IMR-90 (cell line): Measurements from ENCODE around the gene NEIL3. TPM values are rescaled to one million over a fixed set of nuclear protein-coding genes. Genes with fewer than 3 reads are reported as not detected.

ENCODE experiments used
- ATAC-seq: fragments of 200-7000 bp; cut with Tn5 transposase; 2 replicates; pipeline ENCODE4 v1.9.1; 2020; ENCODE audit warnings: low read depth, mild to moderate bottlenecking, moderate library complexity
- BruUV-seq: library from RNA; stranded (reverse); fragments of 400-500 nt; replicated peaks from 2 replicates; lab custom pipeline; 2021; lab: Mats Ljungman, UMichigan
- CTCF ChIA-PET: fragments of 300-600 bp; formaldehyde crosslinking; extraction: SDS; loops from one replicate; lab custom pipeline; 2021; ENCODE audit warnings: antibody characterized with exemption; lab: Yijun Ruan, JAX
- POLR2A ChIA-PET: fragments of 300-600 bp; sonication (Branson Sonifier 250); formaldehyde crosslinking; loops from one replicate; lab custom pipeline; 2022; ENCODE audit warnings: antibody characterized with exemption; ENCODE audit not compliant: unreplicated experiment; lab: Charles Lee
- DNase-seq: peaks from one replicate; pipeline ENCODE4 v3.0.0; 2013
- H2AFZ ChIP-seq: replicated peaks from 2 replicates; pipeline ENCODE3; 2013; ENCODE audit warnings: low read length, mild to moderate bottlenecking; ENCODE audit not compliant: poor library complexity
- H2AK5ac ChIP-seq: 2 replicates; pipeline ENCODE4 v1.6.1; 2013; ENCODE audit warnings: low read depth, low read length, inconsistent platforms
- H2AK9ac ChIP-seq: replicated peaks from 2 replicates; pipeline ENCODE3; 2013; ENCODE audit warnings: mild to moderate bottlenecking, low read depth, low read length, moderate library complexity; ENCODE audit not compliant: poor library complexity
- H2BK120ac ChIP-seq: 2 replicates; pipeline ENCODE4 v1.6.1; 2013; ENCODE audit warnings: low read depth, low read length, inconsistent platforms
- H2BK15ac ChIP-seq: 3 replicates; pipeline ENCODE4 v1.6.1; 2013; ENCODE audit warnings: low read depth, low read length, inconsistent platforms
- H2BK20ac ChIP-seq: 2 replicates; pipeline ENCODE4 v1.6.1; 2013; ENCODE audit warnings: low read depth, mild to moderate bottlenecking, inconsistent platforms, low read length, moderate library complexity
- H2BK5ac ChIP-seq: 2 replicates; pipeline ENCODE4 v1.6.1; 2013; ENCODE audit warnings: mild to moderate bottlenecking, low read depth, low read length, inconsistent platforms; ENCODE audit not compliant: poor library complexity, severe bottlenecking
- H3K14ac ChIP-seq: replicated peaks from 2 replicates; pipeline ENCODE4 v1.6.1; 2013; ENCODE audit warnings: low read depth, low read length, inconsistent platforms
- H3K18ac ChIP-seq: 2 replicates; pipeline ENCODE4 v1.6.1; 2013; ENCODE audit warnings: low read depth, low read length, control low read depth
- H3K23ac ChIP-seq: 2 replicates; pipeline ENCODE4 v1.6.1; 2013; ENCODE audit warnings: low read depth, low read length, inconsistent platforms
- H3K27ac ChIP-seq: 2 replicates; pipeline ENCODE4 v1.5.1; 2013; ENCODE audit warnings: mild to moderate bottlenecking, control low read depth, low read length; ENCODE audit not compliant: insufficient read depth
- H3K27me3 ChIP-seq: 2 replicates; pipeline ENCODE4 v1.6.1; 2013; ENCODE audit warnings: low read length; ENCODE audit not compliant: control insufficient read depth, insufficient read depth
- H3K36me3 ChIP-seq: 2 replicates; pipeline ENCODE4 v1.6.1; 2013; ENCODE audit warnings: low read length, mixed read lengths; ENCODE audit not compliant: control insufficient read depth, insufficient read depth
- H3K4ac ChIP-seq: 2 replicates; pipeline ENCODE4 v1.6.1; 2013; ENCODE audit warnings: low read depth, low read length, inconsistent platforms
- H3K4me1 ChIP-seq: 2 replicates; pipeline ENCODE4 v1.6.1; 2013; ENCODE audit warnings: low read length, mixed read lengths; ENCODE audit not compliant: control insufficient read depth, insufficient read depth
- H3K4me2 ChIP-seq: 2 replicates; pipeline ENCODE4 v1.6.1; 2013; ENCODE audit warnings: low read depth, mild to moderate bottlenecking, control low read depth, low read length, moderate library complexity
- H3K4me3 ChIP-seq: 2 replicates; pipeline ENCODE4 v1.5.1; 2013; ENCODE audit warnings: low read depth, mild to moderate bottlenecking, control low read depth, low read length, moderate library complexity; ENCODE audit not compliant: insufficient read depth
- H3K56ac ChIP-seq: 2 replicates; pipeline ENCODE4 v1.6.1; 2013; ENCODE audit warnings: low read length, inconsistent platforms; ENCODE audit not compliant: insufficient read depth; ENCODE audit errors: extremely low read depth
- H3K79me1 ChIP-seq, 2 experiments: 2 replicates each; pipeline ENCODE4 v1.6.1; 2013; ENCODE audit warnings: low read length in 2 of 2, inconsistent platforms in 1 of 2, low read depth in 1 of 2
- H3K9ac ChIP-seq: 2 replicates; pipeline ENCODE4 v1.6.1; 2013; ENCODE audit warnings: low read depth, low read length, control low read depth
- H3K9me1 ChIP-seq: 2 replicates; pipeline ENCODE4 v1.6.1; 2013; ENCODE audit warnings: low read length, inconsistent platforms; ENCODE audit not compliant: insufficient read depth
- H3K9me3 ChIP-seq: 2 replicates; pipeline ENCODE4 v1.6.1; 2013; ENCODE audit warnings: low read length; ENCODE audit not compliant: control insufficient read depth, insufficient read depth
- H4K20me1 ChIP-seq: 2 replicates; pipeline ENCODE4 v1.6.1; 2013; ENCODE audit warnings: low read length, inconsistent platforms; ENCODE audit not compliant: insufficient read depth
- H4K5ac ChIP-seq: 2 replicates; pipeline ENCODE4 v1.6.1; 2013; ENCODE audit warnings: mild to moderate bottlenecking, low read depth, low read length, control low read depth
- H4K8ac ChIP-seq, 2 experiments: 2 replicates each; pipeline ENCODE4 v1.6.1; 2013; ENCODE audit warnings: low read depth in 2 of 2, low read length in 2 of 2, control low read depth in 1 of 2, inconsistent platforms in 1 of 2
- H4K91ac ChIP-seq: 2 replicates; pipeline ENCODE4 v1.6.1; 2013; ENCODE audit warnings: low read depth, low read length, inconsistent platforms; ENCODE audit not compliant: insufficient read depth
- BHLHE40 ChIP-seq: fragments of 150-350 bp; IDR thresholded peaks from 2 replicates; pipeline ENCODE4 v1.6.1; 2016; ENCODE audit warnings: mild to moderate bottlenecking, low read depth, low read length
- CEBPB ChIP-seq: IDR thresholded peaks from 2 replicates; pipeline ENCODE4 v1.6.1; 2012; ENCODE audit warnings: low read depth, low read length, improper control_type of control experiment
- CHD1 ChIP-seq: IDR thresholded peaks from 2 replicates; pipeline ENCODE4 v1.6.1; 2012; ENCODE audit warnings: low read depth, low read length, improper control_type of control experiment
- FOS ChIP-seq: fragments of 150-350 bp; IDR thresholded peaks from 2 replicates; pipeline ENCODE4 v1.6.1; 2016; ENCODE audit warnings: low read depth, low read length
- MAFK ChIP-seq: IDR thresholded peaks from 2 replicates; pipeline ENCODE4 v1.6.1; 2012; ENCODE audit warnings: low read depth, low read length, improper control_type of control experiment
- MAZ ChIP-seq: IDR thresholded peaks from 2 replicates; pipeline ENCODE4 v1.6.1; 2012; ENCODE audit warnings: low read depth, mild to moderate bottlenecking, low read length, improper control_type of control experiment, moderate library complexity, borderline replicate concordance
- MXI1 ChIP-seq: IDR thresholded peaks from 2 replicates; pipeline ENCODE4 v1.6.1; 2012; ENCODE audit warnings: low read depth, mild to moderate bottlenecking, low read length, moderate library complexity, borderline replicate concordance
- NFE2L2 ChIP-seq: fragments of 150-350 bp; IDR thresholded peaks from 2 replicates; pipeline ENCODE4 v1.6.1; 2016; ENCODE audit warnings: low read depth, mild to moderate bottlenecking, low read length
- POLR2A ChIP-seq: IDR thresholded peaks from 2 replicates; pipeline ENCODE4 v1.6.1; 2012; ENCODE audit warnings: mild to moderate bottlenecking, low read depth, low read length
- RAD21 ChIP-seq: IDR thresholded peaks from 2 replicates; pipeline ENCODE4 v1.6.1; 2012; ENCODE audit warnings: low read length, improper control_type of control experiment
- RCOR1 ChIP-seq: IDR thresholded peaks from 2 replicates; pipeline ENCODE4 v1.6.1; 2012; ENCODE audit warnings: mild to moderate bottlenecking, low read length, improper control_type of control experiment; ENCODE audit not compliant: insufficient replicate concordance
- RFX5 ChIP-seq: IDR thresholded peaks from 2 replicates; pipeline ENCODE4 v1.8.0; 2012; ENCODE audit warnings: low read depth, mild to moderate bottlenecking, low read length, moderate library complexity
- SMC3 ChIP-seq: fragments of 150-350 bp; IDR thresholded peaks from 2 replicates; pipeline ENCODE4 v1.6.1; 2016; ENCODE audit warnings: low read depth, mild to moderate bottlenecking, antibody characterized with exemption, low read length, moderate library complexity
- WGBS, 2 experiments: methylation state at CpG; one replicate each; pipeline versions ENCODE4 v1.1.5 to v1.1.7; 2013; ENCODE audit warnings: missing lambda C conversion rate in 2 of 2; ENCODE audit not compliant: insufficient read length in 1 of 2; ENCODE audit errors: extremely low coverage in 2 of 2; 5-methylcytosine and 5-hydroxymethylcytosine counted together
- dilution Hi-C: fragments of 300-500 bp; cut with HindIII; formaldehyde crosslinking; loops from one replicate; pipeline ENCODE4 v1.14.3; 2018; ENCODE audit warnings: low sequenced_read_pairs; ENCODE audit not compliant: unreplicated experiment
- in situ Hi-C: fragments of 300-500 bp; cut with MboI; formaldehyde crosslinking; loops from 3 replicates; pipeline ENCODE4 v1.14.3; 2019; ENCODE audit warnings: low sequenced_read_pairs, inconsistent platforms, mixed read lengths
- intact Hi-C: fragments of 100-400 bp; cut with micrococcal nuclease; formaldehyde crosslinking; loops from 2 replicates; pipeline ENCODE4 v1.10.0; 2022
- polyA plus RNA-seq, 3 experiments: library from polyadenylated mRNA; depleted of rRNA; stranded (reverse); fragments of >200 nt; gene quantifications; 2 replicates each; pipeline ENCODE4 v1.2.3, GENCODE V29; 2012; ENCODE audit warnings: low replicate concordance in 1 of 3
- total RNA-seq: library from RNA; depleted of rRNA; stranded (reverse); fragments of >200 nt; gene quantifications from 2 replicates; pipeline ENCODE4 v1.2.3, GENCODE V29; 2012
- TF ChIP-seq, protein P1 (sequence below): conservative IDR thresholded peaks from 2 replicates; pipeline ENCODE4 v1.5.1; 2012; ENCODE audit warnings: mild to moderate bottlenecking, low read depth, low read length, improper control_type of control experiment
- TF ChIP-seq, protein P2 (sequence below): fragments of 150-350 bp; IDR thresholded peaks from 2 replicates; pipeline ENCODE4 v1.6.1; 2016; ENCODE audit warnings: low read depth, mild to moderate bottlenecking, low read length, moderate library complexity, borderline replicate concordance
- TF ChIP-seq, protein P3 (sequence below): fragments of 150-350 bp; IDR thresholded peaks from 2 replicates; pipeline ENCODE4 v1.6.1; 2017; ENCODE audit warnings: mild to moderate bottlenecking, antibody characterized with exemption, low read length, low read depth

The NEIL3 gene
- total and polyA plus RNA-seq, 2 of the 4 experiments (the other 2 are of a cell fraction) = 4.4 to 7.9 TPM

DNA sequence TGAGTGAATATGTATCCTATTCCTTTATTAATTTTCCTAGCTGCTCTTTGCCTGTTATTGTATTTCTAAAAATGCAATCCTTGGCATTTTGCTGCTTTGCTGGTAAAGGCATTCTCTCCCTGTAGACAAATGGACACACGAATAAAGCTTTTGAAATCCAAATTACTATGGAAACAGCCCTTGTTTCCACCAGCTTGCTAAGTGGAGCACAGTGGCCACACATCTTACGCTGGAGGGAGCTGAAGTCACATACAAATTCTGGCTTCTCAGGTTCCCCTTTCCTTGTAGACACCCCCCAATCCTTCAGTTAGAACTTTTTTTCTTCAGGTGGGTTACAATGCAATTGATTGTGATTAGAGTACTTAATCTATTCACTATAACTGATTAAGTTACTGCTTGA is 66.3 kb downstream of the NEIL3 start:
- Histone ChIP-seq H3K14ac (no peak overlapping the region), H3K4ac (no peak overlapping the region), H2AFZ (no peak overlapping the region), H3K9ac (no peak overlapping the region), H2BK20ac (no peak overlapping the region), H3K18ac (no peak overlapping the region), H2BK120ac (no peak overlapping the region), H3K27ac (no peak overlapping the region), H2BK5ac (no peak overlapping the region), H3K4me3 (no peak overlapping the region), H3K9me3 (no peaks in the 10 kb centered on the region), H3K4me2 (no peak overlapping the region), H3K4me1 (no peaks in the 10 kb centered on the region; the same call in 1 of the 2 replicates), H3K9me1 (no peaks in the 10 kb centered on the region), H3K56ac (no peak overlapping the region), H3K79me1 (no peaks in the 10 kb centered on the region), H4K8ac (no peak overlapping the region), H3K23ac (no peak overlapping the region), H2AK5ac (no peak overlapping the region), H4K20me1 (no peaks in the 10 kb centered on the region), H2BK15ac (no peak overlapping the region), H2AK9ac (no peak overlapping the region), H4K91ac (no peak overlapping the region), H4K5ac (no peak overlapping the region), H3K36me3 (no peaks in the 10 kb centered on the region), H3K27me3 (no peaks in the 10 kb centered on the region)
- POLR2A ChIA-PET = no interaction called here
- intact Hi-C loops = loop anchor here (10.0 kb wide), 1 partner anchor 169 kb away; no protein-coding TSS in a partner anchor
- 60% methylated on average over 1 of the region's 2 CpGs; no CpG with 5 or more reads in 1 of the 2 experiments for WGBS, 2 experiments
- CTCF ChIA-PET = no interaction called here
- in situ Hi-C loops = no loop called here
- DNase-seq (no peak), ATAC-seq (no peak)
- TF ChIP-seq, protein P1, sequence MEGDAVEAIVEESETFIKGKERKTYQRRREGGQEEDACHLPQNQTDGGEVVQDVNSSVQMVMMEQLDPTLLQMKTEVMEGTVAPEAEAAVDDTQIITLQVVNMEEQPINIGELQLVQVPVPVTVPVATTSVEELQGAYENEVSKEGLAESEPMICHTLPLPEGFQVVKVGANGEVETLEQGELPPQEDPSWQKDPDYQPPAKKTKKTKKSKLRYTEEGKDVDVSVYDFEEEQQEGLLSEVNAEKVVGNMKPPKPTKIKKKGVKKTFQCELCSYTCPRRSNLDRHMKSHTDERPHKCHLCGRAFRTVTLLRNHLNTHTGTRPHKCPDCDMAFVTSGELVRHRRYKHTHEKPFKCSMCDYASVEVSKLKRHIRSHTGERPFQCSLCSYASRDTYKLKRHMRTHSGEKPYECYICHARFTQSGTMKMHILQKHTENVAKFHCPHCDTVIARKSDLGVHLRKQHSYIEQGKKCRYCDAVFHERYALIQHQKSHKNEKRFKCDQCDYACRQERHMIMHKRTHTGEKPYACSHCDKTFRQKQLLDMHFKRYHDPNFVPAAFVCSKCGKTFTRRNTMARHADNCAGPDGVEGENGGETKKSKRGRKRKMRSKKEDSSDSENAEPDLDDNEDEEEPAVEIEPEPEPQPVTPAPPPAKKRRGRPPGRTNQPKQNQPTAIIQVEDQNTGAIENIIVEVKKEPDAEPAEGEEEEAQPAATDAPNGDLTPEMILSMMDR = no peak
- TF ChIP-seq, protein P2, sequence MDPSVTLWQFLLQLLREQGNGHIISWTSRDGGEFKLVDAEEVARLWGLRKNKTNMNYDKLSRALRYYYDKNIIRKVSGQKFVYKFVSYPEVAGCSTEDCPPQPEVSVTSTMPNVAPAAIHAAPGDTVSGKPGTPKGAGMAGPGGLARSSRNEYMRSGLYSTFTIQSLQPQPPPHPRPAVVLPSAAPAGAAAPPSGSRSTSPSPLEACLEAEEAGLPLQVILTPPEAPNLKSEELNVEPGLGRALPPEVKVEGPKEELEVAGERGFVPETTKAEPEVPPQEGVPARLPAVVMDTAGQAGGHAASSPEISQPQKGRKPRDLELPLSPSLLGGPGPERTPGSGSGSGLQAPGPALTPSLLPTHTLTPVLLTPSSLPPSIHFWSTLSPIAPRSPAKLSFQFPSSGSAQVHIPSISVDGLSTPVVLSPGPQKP = no peak
- TF ChIP-seq, protein P3, sequence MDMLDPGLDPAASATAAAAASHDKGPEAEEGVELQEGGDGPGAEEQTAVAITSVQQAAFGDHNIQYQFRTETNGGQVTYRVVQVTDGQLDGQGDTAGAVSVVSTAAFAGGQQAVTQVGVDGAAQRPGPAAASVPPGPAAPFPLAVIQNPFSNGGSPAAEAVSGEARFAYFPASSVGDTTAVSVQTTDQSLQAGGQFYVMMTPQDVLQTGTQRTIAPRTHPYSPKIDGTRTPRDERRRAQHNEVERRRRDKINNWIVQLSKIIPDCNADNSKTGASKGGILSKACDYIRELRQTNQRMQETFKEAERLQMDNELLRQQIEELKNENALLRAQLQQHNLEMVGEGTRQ = no peak
- TF ChIP-seq RCOR1 (no peak), RAD21 (no peak), CHD1 (no peak), MAFK (no peak), BHLHE40 (no peak), CEBPB (no peak), RFX5 (no peak), POLR2A (no peak), MAZ (no peak), MXI1 (no peak), NFE2L2 (no peak), FOS (no peak), SMC3 (no peak)
- dilution Hi-C loops = no loop called here
- no TSS peak for BruUV-seq
